Measurements from ENCODE around the gene EIF4E3. TPM values are rescaled to one million over a fixed set of nuclear protein-coding genes. Genes with fewer than 3 reads are reported as not detected.
A peak's percentile ranks its signal among the peaks of the same experiment; 100 is the strongest.

EIF4E3 gene
- total RNA-seq, 4 donors from 2014 or later: 12.4 to 52.2 (median 23.0) TPM

DNA sequence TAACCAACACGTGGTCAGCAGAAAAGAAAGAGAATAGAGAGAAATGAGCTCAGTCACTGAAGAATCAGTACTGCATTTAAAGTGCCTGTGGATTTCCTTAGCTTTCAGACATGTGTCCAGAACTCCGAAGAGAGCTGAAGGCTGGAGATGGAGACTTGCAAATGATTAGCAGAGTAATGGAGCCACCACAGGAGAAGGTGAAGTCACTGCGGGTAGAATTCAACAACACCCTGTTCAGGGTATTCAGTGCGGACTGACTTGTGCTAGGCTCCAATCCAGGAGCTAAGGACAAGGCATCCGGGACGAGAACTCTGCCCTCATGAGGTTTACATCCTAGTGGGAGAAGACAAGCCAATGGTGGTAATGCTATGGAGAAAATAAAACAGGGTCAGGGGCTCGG, 4.2 kb downstream of the EIF4E3 start:
- TF ChIP-seq POLR2A (IDR thresholded peaks at IDR 0.05): no peak
- TF ChIP-seq, protein P1, sequence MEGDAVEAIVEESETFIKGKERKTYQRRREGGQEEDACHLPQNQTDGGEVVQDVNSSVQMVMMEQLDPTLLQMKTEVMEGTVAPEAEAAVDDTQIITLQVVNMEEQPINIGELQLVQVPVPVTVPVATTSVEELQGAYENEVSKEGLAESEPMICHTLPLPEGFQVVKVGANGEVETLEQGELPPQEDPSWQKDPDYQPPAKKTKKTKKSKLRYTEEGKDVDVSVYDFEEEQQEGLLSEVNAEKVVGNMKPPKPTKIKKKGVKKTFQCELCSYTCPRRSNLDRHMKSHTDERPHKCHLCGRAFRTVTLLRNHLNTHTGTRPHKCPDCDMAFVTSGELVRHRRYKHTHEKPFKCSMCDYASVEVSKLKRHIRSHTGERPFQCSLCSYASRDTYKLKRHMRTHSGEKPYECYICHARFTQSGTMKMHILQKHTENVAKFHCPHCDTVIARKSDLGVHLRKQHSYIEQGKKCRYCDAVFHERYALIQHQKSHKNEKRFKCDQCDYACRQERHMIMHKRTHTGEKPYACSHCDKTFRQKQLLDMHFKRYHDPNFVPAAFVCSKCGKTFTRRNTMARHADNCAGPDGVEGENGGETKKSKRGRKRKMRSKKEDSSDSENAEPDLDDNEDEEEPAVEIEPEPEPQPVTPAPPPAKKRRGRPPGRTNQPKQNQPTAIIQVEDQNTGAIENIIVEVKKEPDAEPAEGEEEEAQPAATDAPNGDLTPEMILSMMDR (IDR thresholded peaks at IDR 0.05): no peak
- intact Hi-C loops (cut with DNase I; ENCODE audit: low total_unique reads): no loop called here

DNA sequence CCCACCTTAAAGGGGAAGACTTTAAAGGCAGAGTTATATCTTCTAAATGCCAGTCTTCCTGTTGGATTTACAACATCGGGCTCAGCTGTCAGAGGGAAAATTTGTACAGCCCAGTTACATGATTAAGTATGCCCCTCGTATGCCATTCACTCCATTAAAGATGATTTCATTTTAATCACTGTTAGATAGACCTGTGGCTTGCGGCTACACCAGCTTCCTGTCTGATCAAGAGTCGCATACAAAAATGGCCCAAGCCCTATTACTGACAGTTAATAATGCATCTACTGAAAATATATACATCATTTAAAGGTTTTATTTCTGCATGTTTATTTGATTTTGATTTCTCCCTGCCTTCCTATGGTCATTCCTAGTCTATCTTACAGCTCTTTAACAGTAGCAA, 7.1 kb downstream of the EIF4E3 start:
- no peak for TF ChIP-seq POLR2A (IDR thresholded peaks at IDR 0.05)
- TF ChIP-seq, protein P1 (IDR thresholded peaks at IDR 0.05): no peak
- Histone ChIP-seq H3K27ac (no peak overlapping the region), H3K4me1 (no peaks in the 10 kb centered on the region), H3K27me3 (no peaks in the 10 kb centered on the region), H3K4me3 (no peak overlapping the region), H3K36me3 (no peaks in the 10 kb centered on the region), H3K9me3 (no peaks in the 10 kb centered on the region)
- intact Hi-C loops (cut with DNase I; ENCODE audit: low total_unique reads): no loop called here
- no peak for DNase-seq

More for the DNA sequence above, 4.2 kb downstream of the EIF4E3 start:
- no peak overlapping the region for H3K27ac ChIP-seq
- H3K27me3 ChIP-seq: no peaks in the 10 kb centered on the region
- H3K4me3 ChIP-seq: no peak overlapping the region
- H3K4me1 ChIP-seq: no peaks in the 10 kb centered on the region
- H3K9me3 ChIP-seq: no peaks in the 10 kb centered on the region
- no peak for DNase-seq
- no peaks in the 10 kb centered on the region for H3K36me3 ChIP-seq

DNA sequence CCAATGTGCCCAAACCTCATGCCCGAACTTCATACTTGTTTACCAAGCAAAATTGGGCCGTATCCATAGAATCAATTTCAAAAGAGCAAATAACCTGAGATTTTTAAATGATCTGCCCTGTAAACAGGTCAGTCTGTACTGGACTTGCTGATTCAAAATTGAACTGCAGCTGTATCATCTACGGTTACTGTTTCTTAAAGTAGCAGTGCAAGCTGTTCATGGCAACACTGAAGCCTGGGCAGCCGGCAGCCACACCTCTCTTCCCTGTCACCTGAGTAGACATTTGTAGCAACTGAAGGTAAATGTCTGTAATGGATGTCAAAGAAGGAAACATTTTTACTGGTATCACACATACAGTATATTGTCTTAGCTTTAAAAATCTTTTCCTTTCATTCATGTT, 10.6 kb downstream of the EIF4E3 start:
- Histone ChIP-seq H3K36me3 (no peaks in the 10 kb centered on the region), H3K9me3 (no peaks in the 10 kb centered on the region), H3K4me1 (no peaks in the 10 kb centered on the region), H3K4me3 (no peak overlapping the region), H3K27me3 (no peaks in the 10 kb centered on the region), H3K27ac (no peak overlapping the region)
- DNase-seq: no peak
- intact Hi-C loops (cut with DNase I; ENCODE audit: low total_unique reads): no loop called here
- TF ChIP-seq POLR2A (IDR thresholded peaks at IDR 0.05): no peak
- TF ChIP-seq, protein P1 (IDR thresholded peaks at IDR 0.05): no peak

DNA sequence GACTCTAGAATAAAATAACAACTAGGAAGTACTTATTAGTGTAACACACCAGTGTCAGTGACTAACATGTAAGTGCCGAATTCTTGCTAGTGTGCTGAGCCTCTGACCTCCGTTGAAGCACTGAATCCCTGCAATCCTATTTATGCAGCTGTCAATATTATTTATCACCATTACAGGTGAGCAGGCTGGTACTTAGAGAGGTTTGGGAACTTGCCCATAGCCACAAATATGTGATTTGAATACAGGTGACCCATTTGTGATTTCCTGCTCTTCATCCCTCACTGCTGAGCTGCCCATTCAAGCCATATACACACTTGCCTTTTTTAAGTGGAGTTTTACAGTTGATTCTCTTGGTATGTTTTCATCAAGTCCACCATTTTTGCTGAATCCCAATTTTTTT, 12.2 kb downstream of the EIF4E3 start:
- no peak for TF ChIP-seq POLR2A (IDR thresholded peaks at IDR 0.05)
- TF ChIP-seq, protein P1 (IDR thresholded peaks at IDR 0.05): no peak
- intact Hi-C loops (cut with DNase I; ENCODE audit: low total_unique reads): no loop called here

GRCh38 chr3:71710906-71711494, 14.2 kb downstream of the EIF4E3 start:
- Histone ChIP-seq H3K36me3 (no peaks in the 10 kb centered on the region), H3K9me3 (no peaks in the 10 kb centered on the region), H3K4me1 (no peaks in the 10 kb centered on the region), H3K27me3 (no peaks in the 10 kb centered on the region), H3K27ac (no peak overlapping the region), H3K4me3 (no peak overlapping the region)
- intact Hi-C loops (cut with DNase I; ENCODE audit: low total_unique reads): no loop called here
- TF ChIP-seq POLR2A (IDR thresholded peaks at IDR 0.05): no peak
- TF ChIP-seq, protein P1 (IDR thresholded peaks at IDR 0.05): peak; percentile 59 to 79 (median 66)
- DNase-seq: no peak

More for the DNA sequence above, 12.2 kb downstream of the EIF4E3 start:
- Histone ChIP-seq H3K27me3 (no peaks in the 10 kb centered on the region), H3K4me1 (no peaks in the 10 kb centered on the region), H3K27ac (no peak overlapping the region), H3K4me3 (no peak overlapping the region), H3K9me3 (no peaks in the 10 kb centered on the region), H3K36me3 (no peaks in the 10 kb centered on the region)
- no peak for DNase-seq

Data from uterus (tissue), 4 donors.